Stimulated activated CD4-positive, alpha-beta T cell treated with anti-CD3 and anti-CD28 coated beads, Interleukin-12 subunit alpha, Interleukin-12 subunit beta, amount 100 ng/mL, for 4 hours (primary cell): ENCODE measurements around the gene CNTN6.
"Not testable (repeated sequence)": the region's sequence is repeated elsewhere in the genome, so short reads cannot be mapped to it uniquely, and the experiment has no call there.

ENCODE experiments used
- DNase-seq: peaks from one replicate; pipeline ENCODE4 v3.0.0-alpha.2; 2020

The CNTN6 gene

GRCh38 chr3:1288805-1289494 is 196.1 kb downstream of the CNTN6 start:
- DNase-seq, result no peak

- DNase-seq, result no peak
Observed at GRCh38 chr3:1292571-1293071, 199.8 kb downstream of the CNTN6 start.

- DNase-seq, result no peak
Observed at GRCh38 chr3:1294586-1294985, 201.8 kb downstream of the CNTN6 start.

- no peak for DNase-seq
Observed at GRCh38 chr3:1318296-1319005, 225.6 kb downstream of the CNTN6 start.

- no peak for DNase-seq
Observed at GRCh38 chr3:1326546-1326945, 233.7 kb downstream of the CNTN6 start.

GRCh38 chr3:1330107-1330506 is 237.3 kb downstream of the CNTN6 start:
- DNase-seq, result no peak

GRCh38 chr3:1346386-1346785 is 253.6 kb downstream of the CNTN6 start:
- no peak for DNase-seq

- no peak for DNase-seq
Observed at GRCh38 chr3:1348547-1348946, 255.7 kb downstream of the CNTN6 start.

- DNase-seq, result no peak
Observed at GRCh38 chr3:1350885-1351284, 258.1 kb downstream of the CNTN6 start.

- no peak for DNase-seq
Observed at GRCh38 chr3:1355691-1356090, 262.9 kb downstream of the CNTN6 start.

GRCh38 chr3:1356101-1356500 is 263.3 kb downstream of the CNTN6 start:
- DNase-seq, result no peak

- DNase-seq, result no peak
Observed at GRCh38 chr3:1365528-1365927, 272.7 kb downstream of the CNTN6 start.

GRCh38 chr3:1374471-1374870 is 281.6 kb downstream of the CNTN6 start:
- no peak for DNase-seq

- DNase-seq, result no peak
Observed at GRCh38 chr3:1375145-1375544, 282.3 kb downstream of the CNTN6 start.

GRCh38 chr3:1380926-1381646 is 288.3 kb downstream of the CNTN6 start:
- DNase-seq, result no peak

- no peak for DNase-seq
Observed at GRCh38 chr3:1381647-1382036, 288.8 kb downstream of the CNTN6 start.

- DNase-seq, result not testable (repeated sequence)
Observed at GRCh38 chr3:1387396-1387905, 294.6 kb downstream of the CNTN6 start.

- DNase-seq, result no peak
Observed at GRCh38 chr3:1394188-1394587, 301.4 kb downstream of the CNTN6 start.

GRCh38 chr3:1400571-1400970 is 307.7 kb downstream of the CNTN6 start:
- DNase-seq, result no peak

- DNase-seq, result no peak
Observed at GRCh38 chr3:1404270-1404962, 311.6 kb downstream of the CNTN6 start.

- no peak for DNase-seq
Observed at GRCh38 chr3:1406250-1406649, 313.4 kb downstream of the CNTN6 start.

GRCh38 chr3:1421577-1421976 is 328.8 kb downstream of the CNTN6 start:
- no peak for DNase-seq

GRCh38 chr3:1423566-1424089 is 330.8 kb downstream of the CNTN6 start:
- no peak for DNase-seq
